NB4 (cell line): ENCODE data around the gene ERVMER34-1.

Source experiments
- CTCF ChIP-seq: IDR thresholded peaks from one replicate; pipeline ENCODE4 v1.5.1; 2012; ENCODE audit warnings: low read depth, low read length
- POLR2A ChIP-seq: IDR thresholded peaks from 2 replicates; pipeline ENCODE4 v1.6.1; 2011; ENCODE audit warnings: mild to moderate bottlenecking; ENCODE audit not compliant: insufficient read length; ENCODE audit errors: extremely low read depth

- TF ChIP-seq POLR2A (peak; percentile 82), CTCF (no peak)
Observed at GRCh38 chr4:52721968-52722815, 29.0 kb downstream of the ERVMER34-1 start.
